HG03097 (cell line): ENCODE data around the gene HGD.
"Not testable (repeated sequence)": the region's sequence is repeated elsewhere in the genome, so short reads cannot be mapped to it uniquely, and the experiment has no call there.

Source experiments
- ATAC-seq: cut with Tn5 transposase; IDR thresholded peaks from one replicate; pipeline ENCODE4 v1.9.1; 2021; ENCODE audit not compliant: unreplicated experiment, low FRiP score

HGD gene

DNA sequence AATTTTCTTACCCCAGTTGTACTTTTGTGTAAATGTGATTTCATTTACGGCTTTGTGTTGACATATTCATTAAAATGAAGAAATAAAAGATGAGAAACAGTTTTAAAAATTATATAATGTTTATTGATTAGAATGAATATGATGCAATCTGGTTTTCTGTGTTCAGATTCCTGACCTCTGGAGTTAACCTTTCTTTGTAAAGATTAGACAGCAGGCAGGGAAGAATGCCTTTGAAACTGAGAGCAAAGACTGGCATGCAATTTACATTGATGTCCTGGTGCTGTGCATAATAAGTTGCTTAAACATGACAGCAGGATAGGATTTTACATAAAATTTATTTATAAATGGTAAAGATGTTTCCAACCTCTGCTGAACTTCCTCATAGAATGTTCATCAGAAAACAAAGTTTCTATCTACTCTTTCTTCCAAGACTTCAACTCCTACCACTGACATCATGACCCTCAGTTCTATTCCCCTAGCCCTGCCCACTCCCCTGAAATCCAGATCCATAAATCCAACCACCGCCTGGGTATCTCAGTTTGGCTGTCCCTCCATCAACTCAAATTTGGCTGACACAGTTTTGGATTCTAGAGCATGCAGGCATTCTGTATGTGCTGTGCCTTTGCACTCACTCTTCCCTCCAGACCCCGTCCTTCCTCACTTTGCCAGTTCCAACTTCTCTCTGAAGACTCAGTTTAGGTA is 1.7 kb downstream of the HGD start:
- no peak for ATAC-seq

DNA sequence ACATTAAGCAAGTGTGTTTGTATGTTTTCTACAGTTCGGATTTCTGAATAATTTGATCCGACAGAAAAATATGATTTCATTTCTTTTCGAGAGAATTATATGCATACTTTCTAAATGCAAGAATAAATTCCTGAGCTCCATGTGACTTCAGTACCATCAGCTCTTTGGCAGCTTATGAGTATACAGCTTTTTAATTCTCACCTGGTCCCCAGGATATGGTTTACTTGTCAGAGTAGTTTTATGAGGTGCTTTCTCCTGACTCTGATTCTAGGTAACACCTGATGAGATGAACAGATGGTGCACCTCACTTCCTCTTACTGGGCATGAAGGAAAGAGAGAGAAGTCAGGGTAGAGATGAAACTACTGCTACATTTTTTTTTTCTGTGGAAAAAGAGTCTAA is 3.1 kb downstream of the HGD start:
- ATAC-seq = no peak

DNA sequence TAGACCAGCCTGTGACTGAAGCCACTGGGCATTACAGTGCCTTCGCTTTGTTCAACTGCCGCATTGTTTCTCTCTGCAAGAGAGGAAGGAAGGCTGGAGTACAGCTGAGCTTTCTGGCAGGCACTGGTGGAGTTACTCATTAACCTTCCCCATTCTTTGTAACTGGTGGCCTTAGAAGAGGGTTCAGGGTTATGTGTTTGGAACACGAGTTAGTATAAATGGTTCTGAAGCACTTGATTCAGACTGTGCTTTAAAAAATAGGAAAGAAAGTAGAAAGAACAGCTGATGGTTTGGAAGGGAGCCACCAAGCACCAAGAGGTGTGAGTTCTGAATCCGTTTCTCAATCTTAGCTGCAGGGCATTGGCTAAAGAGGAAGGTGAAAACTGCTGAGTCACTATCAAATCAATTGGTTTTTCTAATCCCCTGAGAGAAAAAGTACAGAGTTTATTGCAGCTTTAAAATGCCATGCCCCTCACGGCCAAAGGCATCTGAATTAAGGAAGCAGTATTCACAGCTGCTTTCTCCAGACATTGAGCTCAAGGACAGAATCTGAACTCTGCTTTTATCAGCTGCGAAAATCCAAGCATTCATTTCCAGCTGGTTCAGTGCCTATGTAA is 3.6 kb downstream of the HGD start:
- ATAC-seq = peak; percentile 94

DNA sequence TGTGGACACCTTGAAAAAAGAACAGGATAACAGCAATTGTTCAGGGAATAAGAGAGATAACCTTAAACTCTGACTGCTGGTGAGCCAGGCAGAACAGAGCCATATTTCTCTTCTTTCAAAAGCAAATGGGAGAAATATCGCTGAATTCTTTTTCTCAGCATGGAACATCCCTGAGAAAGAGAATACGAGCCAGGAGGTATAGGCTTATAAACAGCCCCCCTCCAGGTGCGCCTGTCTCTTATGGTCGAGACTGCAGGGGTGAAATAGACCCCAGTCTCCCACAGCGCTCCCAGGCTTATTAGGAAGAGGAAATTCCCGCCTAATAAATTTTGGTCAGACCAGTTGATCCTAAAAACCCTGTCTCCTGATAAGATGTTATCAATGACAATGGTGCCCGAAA is 4.8 kb downstream of the HGD start:
- ATAC-seq = not testable (repeated sequence)

DNA sequence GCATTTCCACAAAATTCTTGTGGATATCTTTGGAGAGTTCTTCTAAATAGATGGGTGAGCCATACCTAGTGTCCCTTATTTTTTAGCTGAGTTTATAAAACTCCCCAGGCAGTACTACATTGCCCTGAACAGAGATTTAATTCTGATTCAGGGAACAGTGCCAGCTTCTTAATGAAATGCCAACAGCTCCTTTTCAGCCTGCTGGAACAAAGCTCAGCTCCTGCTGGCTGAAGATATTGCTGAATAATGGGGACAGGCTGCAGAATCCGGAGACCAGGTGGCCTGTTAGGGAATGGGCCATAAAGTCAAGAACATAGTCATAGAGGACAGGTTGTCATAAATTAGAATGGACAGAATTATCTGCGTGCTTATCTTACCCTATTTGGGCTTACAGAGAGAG is 8.9 kb downstream of the HGD start:
- no peak for ATAC-seq

DNA sequence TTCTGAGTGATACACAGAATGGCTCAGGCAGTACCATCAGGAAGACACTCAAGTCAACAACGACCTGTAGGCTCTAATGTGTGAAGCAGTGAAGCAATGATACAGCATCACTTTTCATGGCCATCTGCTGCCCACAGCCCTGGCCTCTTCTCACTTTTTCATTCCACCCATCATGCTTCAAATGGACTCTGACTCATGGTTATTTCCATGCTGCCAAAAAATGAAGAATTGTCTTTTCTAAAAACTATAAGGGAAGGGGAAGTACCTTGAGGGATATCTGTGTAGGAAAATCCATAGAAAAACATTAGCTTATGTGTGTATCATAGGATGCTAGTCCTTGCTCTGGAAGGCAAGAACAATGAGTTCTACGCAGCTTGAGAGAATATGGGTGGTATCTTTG is 11.5 kb downstream of the HGD start:
- no peak for ATAC-seq

DNA sequence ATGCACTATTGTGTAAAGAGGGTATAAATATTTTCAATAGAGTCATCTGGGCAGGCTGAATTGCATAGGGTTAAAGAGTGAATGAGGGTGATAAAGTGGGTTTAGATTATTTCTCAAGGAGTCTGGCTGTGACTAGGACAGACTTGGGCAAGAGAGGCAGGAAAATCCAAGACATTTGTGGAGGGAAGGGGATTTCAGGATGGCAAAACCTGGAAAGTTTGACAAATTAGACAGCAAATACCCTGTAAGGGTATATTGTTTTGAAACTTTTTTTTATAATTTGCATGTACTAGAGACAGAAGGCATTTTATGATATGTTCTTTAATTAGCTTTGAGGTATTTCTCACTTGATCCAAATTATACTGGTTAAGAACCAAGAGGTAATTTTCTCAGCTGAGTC is 17.1 kb downstream of the HGD start:
- no peak for ATAC-seq

DNA sequence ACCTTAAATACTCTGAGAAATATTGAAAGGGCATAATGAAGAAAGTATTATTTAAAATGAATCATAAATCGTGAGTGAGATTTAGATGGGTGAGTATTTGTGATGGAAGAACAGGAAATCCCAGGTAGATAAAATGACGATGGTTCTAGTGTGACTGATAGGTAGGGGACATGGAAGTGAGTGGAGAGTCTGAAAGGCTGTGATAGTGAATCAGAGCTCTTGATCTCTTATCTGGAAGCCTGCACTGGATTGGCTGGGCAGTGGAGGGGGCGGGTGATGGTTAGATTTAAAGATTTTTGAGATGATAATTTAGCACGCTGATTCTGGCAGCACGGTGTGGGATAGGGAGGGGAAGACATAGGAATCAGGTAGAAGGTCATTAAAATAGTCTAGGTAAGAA is 20.1 kb downstream of the HGD start:
- ATAC-seq = no peak

DNA sequence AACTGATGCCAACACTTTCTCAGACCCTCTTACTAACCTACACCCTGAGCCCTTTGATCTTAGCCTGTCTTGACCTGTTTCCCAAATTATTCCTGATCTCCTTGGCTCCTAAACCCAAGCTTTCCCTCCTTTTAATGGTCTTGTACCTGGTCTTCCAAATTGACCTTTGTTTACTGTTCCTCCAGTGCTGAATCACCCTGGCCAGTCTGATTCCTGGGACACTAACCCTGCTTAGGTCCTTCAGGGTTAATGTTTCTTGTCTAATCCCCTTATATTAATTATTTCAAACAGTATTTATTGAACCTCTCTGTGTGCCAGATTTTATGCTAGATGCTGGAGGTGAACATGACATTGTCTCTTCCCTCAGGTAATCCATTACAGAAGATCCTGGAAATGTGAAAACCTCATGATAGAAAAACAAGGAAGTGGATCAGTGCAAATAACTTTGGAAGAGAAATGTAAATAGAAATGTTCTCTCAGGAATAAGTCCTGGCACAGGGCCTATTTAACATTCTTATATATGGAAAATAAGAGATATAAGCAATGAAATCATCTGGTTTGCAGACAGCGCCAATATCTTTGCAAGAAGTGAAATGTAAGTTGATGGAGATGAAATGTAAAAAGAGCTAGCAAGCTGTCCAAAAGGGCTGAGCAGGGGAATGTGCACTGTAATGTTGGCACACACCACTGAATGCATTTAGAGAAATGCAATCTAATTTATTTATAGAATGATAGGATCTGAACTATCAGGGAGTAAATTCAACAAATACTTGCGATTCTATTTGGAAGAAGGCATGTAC is 20.7 kb downstream of the HGD start:
- ATAC-seq = no peak

DNA sequence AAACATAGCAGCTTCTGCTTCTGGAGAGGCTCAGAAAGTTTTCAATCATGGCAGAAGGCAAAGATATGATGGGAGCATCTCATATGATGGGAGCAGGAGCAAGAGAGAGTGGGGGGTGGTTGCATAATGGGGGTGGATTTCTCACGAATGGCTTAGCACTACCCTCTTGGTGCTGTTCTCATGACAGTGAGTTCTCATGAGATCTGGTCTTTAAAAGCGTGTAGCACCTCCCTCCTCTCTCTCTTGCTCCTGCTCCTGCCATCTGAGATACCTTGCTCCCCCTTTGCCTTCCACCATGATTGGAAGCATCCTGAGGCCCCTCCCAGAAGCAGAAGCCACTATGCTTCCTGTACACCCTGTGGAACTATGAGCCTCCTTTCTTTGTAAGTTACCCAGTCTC is 22.2 kb downstream of the HGD start:
- ATAC-seq = no peak

DNA sequence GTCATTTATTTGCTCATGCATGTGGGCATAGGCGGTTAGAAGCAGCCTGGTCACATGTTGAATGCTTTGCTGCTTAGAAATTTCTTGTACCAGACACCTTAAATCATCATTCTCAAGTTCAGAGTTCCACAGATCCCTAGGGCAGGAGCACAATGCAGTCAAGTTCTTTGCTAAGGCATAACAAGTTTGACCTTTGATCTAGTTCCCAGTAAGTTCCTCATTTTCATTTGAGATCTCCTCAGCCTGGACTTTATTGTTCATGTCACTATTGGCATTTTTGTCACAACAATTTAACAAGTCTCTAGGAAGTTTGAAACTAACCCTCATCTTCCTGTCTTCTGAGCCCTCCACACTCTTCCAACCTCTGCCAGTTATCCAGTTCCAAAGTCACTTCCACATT is 22.8 kb downstream of the HGD start:
- ATAC-seq = no peak

DNA sequence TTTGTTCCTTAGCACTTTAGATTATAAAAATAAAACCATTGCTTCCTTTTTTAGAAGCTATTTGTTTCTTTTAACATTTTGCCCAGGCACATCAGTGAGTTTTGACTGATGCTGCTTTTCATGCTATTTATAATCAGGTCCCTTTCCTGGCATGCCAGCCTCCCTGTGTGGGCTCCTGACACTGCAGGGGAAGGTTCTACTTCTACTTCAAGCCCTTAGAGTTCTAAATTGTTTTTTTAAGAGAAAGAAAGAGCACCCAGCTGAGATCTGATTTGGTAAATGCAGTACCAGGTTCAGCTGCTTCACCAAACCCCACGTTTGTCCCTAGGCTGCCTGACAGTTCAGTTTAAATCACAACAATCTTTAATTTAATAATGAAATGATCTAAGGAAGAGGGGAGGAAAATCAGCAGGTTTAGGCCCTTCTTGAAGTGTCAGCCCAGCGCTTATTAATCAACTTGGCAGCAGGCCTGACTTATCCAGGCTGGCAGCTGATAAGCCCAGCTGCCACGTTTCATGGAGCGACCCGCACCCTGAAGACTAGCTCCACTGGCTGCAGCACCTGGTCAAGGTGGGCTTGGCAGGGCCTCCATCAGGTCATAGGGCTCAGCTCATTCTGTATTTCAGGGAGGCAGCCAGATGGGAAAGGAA is 29.0 kb downstream of the HGD start:
- no peak for ATAC-seq

DNA sequence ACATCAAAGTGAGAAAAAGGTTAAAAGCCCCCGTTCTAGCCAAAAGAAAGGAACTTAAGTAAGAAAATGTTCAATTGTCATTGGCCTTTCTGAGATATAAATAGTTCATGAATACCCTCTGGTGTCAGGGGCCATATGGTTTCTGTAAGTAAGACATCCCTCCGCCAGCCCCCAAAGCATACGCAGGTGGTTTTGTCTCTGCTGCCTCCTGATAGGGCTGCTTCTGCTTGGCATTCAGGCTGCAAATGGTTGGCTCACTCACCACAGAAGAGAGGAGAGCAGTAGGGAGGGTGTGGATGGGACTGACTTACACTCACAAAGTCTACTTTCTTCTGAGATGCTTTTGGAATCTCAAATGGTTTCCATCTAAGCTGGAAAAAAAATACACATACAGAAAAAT is 29.8 kb downstream of the HGD start:
- ATAC-seq = no peak

DNA sequence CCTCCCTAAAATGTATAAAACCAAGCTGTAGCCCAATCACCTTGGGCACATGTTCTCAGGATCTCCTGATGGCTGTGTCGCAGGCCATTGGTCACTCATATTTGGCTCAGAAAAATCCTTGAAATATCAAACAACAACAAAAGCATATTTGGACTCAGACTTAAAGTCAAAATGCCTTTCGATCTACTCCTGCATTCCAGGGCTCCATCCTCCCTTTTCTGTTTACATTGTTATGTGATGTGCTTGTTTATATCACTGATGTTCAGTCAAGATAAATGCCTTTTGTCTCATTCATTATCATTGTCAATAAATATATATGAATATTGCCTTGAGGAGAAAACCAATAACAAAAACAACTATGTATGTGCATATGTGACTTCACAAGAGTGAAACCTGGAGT is 31.7 kb downstream of the HGD start:
- ATAC-seq = no peak

DNA sequence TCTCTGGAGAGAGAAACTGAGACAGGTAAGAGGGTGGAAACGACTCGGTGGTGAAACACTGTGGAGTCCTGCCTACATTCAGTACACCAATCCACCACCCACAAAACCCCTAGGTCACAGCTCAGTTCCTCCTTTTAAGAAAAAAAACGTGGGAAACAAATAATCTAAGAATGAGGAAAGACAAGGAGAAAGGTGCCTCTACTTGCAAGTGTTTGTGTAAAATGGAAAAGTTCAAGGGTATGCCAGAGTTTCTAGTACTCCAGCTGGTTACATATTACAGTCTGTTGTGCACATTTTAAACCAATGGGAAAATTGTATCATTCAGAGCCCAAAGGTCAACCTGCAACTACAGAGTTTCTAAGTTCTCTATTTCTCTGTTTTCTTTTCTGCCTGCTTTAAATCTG is 32.2 kb downstream of the HGD start:
- no peak for ATAC-seq

DNA sequence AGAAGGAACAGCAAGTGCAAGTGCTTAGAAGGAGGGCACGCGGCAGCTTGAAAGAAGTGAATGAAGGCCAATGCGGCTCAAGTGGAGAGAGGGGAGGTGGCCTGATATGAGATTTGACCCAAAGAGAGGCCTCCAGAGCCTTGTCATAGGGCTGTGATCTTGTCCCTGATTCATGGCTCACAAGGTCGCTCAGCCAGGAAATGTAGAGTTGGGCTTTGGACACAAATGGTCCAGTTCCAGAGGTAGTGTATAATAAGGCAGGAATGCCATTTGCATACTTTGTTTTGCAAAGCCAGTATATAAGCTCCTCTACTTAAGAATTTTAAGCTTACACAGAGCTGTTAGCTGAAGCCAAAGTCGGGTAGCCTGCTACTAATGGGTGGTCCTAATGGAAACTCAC is 33.7 kb downstream of the HGD start:
- no peak for ATAC-seq

DNA sequence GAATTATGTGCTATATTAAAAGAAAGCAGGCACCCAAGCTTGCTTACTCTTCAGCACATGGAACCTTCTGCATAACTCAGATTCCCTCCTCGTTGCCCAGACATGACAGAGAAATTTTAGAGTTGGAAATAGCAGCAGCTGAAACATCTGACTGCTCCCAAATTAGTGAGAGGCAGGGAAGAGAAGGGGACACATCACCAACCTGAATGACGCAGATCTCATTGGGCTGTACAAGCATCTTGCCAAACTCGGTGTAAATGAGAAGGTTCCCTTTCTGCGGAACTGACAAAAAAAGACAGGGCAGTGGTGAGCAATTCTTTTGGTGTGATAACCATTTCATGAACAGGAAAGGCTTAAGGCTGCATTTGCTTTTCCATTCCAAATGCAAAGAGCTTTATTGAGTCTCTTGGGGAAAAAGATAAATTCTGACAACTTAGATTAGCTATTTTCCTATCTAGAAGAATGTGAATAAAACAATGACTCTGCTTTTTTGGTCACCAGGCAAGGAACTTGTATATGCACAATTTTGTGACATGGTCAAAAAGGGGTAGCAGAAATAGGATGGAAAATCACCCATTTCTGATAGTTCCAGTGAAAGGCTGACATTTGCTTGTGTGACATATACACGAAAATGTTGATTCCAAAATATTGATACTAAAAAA is 35.1 kb downstream of the HGD start:
- no peak for ATAC-seq

DNA sequence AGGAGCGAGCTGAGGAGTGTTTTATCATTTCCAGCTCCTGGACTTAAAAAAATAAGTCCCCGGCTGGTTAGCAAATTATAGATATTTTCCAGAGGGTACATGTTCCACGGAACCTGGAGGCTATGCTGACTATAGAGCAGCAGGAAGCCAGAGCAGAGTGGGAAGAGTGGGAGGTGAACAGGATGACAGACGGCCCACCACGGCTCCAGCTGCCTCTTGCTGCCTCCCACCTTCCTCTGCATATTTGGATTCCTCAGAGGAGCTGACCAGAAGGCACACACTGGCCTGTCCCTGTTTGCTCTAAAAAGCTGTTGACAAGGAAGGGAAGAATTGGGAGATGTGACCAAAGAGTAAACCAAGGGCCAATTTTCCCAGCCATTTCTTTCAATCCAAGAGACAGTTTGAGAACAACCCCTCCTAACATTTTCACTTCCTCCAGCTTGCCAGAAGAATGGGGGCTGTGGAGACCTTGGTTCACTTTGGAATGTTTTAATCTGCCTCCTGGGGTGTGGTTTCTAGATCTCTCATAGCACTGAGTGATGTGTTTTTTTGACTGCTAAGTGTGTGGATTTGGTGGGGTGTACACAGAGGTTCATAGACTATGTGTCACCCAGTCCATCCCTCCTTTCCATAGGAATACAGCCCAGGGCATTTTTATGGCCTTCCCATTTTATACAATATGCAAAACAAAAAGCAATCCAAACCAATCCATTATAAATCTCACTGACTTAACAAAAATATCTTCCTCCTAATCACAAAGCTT is 36.8 kb downstream of the HGD start:
- no peak for ATAC-seq

DNA sequence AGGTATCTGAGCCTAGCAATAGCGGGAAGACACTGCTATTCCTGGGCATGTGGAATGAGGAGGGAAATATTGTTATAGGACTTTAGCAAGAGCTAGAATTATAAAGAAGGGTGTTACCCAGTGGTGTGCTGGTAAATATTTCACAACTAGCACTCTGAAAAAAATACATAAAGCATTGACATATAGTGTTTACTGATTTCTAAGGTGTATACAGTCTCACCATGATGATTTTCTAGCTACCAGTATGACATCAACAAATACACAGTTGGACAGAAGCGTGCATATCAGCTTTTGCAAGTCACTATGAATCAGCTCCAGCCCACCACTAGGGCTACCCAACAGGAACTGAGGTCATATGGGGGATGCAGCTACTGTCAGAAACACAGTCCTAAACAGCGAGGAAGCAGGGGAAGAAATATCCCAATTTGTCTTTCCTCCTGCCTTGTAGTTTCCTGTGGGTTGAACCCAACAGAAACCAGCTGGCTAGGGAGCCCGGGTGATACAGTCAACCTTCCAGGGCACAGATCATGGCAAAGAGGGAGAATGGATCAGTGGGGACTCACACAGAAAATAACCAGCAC is 39.6 kb downstream of the HGD start:
- no peak for ATAC-seq

DNA sequence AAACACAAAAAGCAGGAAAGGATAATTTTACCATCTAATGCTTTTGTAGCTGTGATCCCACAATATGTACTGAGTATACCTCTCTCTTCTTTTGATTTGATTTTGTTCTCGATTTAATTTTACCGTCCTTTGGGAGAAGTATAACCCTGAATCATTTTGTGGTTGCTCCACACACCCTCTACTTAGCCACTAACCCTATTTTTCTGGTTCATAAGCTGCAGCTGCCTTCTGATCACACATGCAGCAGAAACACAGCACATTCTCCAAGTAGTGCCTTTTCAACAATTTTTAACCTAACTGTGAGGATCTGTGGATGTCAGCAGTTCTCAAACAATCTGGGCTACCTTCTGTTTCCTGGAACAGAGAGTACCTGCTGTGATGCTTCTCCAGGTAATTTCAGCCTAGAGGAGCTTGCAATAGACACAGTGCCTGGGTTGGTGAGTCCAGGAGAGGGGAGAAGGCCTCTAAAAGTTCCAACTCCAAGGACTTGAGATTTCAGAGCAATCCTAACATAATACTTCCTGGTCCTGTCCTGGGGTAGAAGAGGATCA is 40.3 kb downstream of the HGD start:
- no peak for ATAC-seq
